IMR-90 (cell line): Measurements from ENCODE around the gene FNBP1L. TPM values are rescaled to one million over a fixed set of nuclear protein-coding genes. Genes with fewer than 3 reads are reported as not detected.

Source experiments
- ATAC-seq: fragments of 200-7000 bp; cut with Tn5 transposase; 2 replicates; pipeline ENCODE4 v1.9.1; 2020; ENCODE audit warnings: low read depth, mild to moderate bottlenecking, moderate library complexity
- BruUV-seq: library from RNA; stranded (reverse); fragments of 400-500 nt; replicated peaks from 2 replicates; lab custom pipeline; 2021; lab: Mats Ljungman, UMichigan
- CTCF ChIA-PET: fragments of 300-600 bp; formaldehyde crosslinking; extraction: SDS; loops from one replicate; lab custom pipeline; 2021; ENCODE audit warnings: antibody characterized with exemption; lab: Yijun Ruan, JAX
- POLR2A ChIA-PET: fragments of 300-600 bp; sonication (Branson Sonifier 250); formaldehyde crosslinking; loops from one replicate; lab custom pipeline; 2022; ENCODE audit warnings: antibody characterized with exemption; ENCODE audit not compliant: unreplicated experiment; lab: Charles Lee
- DNase-seq: peaks from one replicate; pipeline ENCODE4 v3.0.0; 2013
- H2AFZ ChIP-seq: replicated peaks from 2 replicates; pipeline ENCODE3; 2013; ENCODE audit warnings: low read length, mild to moderate bottlenecking; ENCODE audit not compliant: poor library complexity
- H2AK5ac ChIP-seq: 2 replicates; pipeline ENCODE4 v1.6.1; 2013; ENCODE audit warnings: low read depth, low read length, inconsistent platforms
- H2AK9ac ChIP-seq: replicated peaks from 2 replicates; pipeline ENCODE3; 2013; ENCODE audit warnings: mild to moderate bottlenecking, low read depth, low read length, moderate library complexity; ENCODE audit not compliant: poor library complexity
- H2BK120ac ChIP-seq: 2 replicates; pipeline ENCODE4 v1.6.1; 2013; ENCODE audit warnings: low read depth, low read length, inconsistent platforms
- H2BK15ac ChIP-seq: 3 replicates; pipeline ENCODE4 v1.6.1; 2013; ENCODE audit warnings: low read depth, low read length, inconsistent platforms
- H2BK20ac ChIP-seq: 2 replicates; pipeline ENCODE4 v1.6.1; 2013; ENCODE audit warnings: low read depth, mild to moderate bottlenecking, inconsistent platforms, low read length, moderate library complexity
- H2BK5ac ChIP-seq: 2 replicates; pipeline ENCODE4 v1.6.1; 2013; ENCODE audit warnings: mild to moderate bottlenecking, low read depth, low read length, inconsistent platforms; ENCODE audit not compliant: poor library complexity, severe bottlenecking
- H3K14ac ChIP-seq: replicated peaks from 2 replicates; pipeline ENCODE4 v1.6.1; 2013; ENCODE audit warnings: low read depth, low read length, inconsistent platforms
- H3K18ac ChIP-seq: 2 replicates; pipeline ENCODE4 v1.6.1; 2013; ENCODE audit warnings: low read depth, low read length, control low read depth
- H3K23ac ChIP-seq: 2 replicates; pipeline ENCODE4 v1.6.1; 2013; ENCODE audit warnings: low read depth, low read length, inconsistent platforms
- H3K27ac ChIP-seq: 2 replicates; pipeline ENCODE4 v1.5.1; 2013; ENCODE audit warnings: mild to moderate bottlenecking, control low read depth, low read length; ENCODE audit not compliant: insufficient read depth
- H3K27me3 ChIP-seq: 2 replicates; pipeline ENCODE4 v1.6.1; 2013; ENCODE audit warnings: low read length; ENCODE audit not compliant: control insufficient read depth, insufficient read depth
- H3K36me3 ChIP-seq: 2 replicates; pipeline ENCODE4 v1.6.1; 2013; ENCODE audit warnings: low read length, mixed read lengths; ENCODE audit not compliant: control insufficient read depth, insufficient read depth
- H3K4ac ChIP-seq: 2 replicates; pipeline ENCODE4 v1.6.1; 2013; ENCODE audit warnings: low read depth, low read length, inconsistent platforms
- H3K4me1 ChIP-seq: 2 replicates; pipeline ENCODE4 v1.6.1; 2013; ENCODE audit warnings: low read length, mixed read lengths; ENCODE audit not compliant: control insufficient read depth, insufficient read depth
- H3K4me2 ChIP-seq: 2 replicates; pipeline ENCODE4 v1.6.1; 2013; ENCODE audit warnings: low read depth, mild to moderate bottlenecking, control low read depth, low read length, moderate library complexity
- H3K4me3 ChIP-seq: 2 replicates; pipeline ENCODE4 v1.5.1; 2013; ENCODE audit warnings: low read depth, mild to moderate bottlenecking, control low read depth, low read length, moderate library complexity; ENCODE audit not compliant: insufficient read depth
- H3K56ac ChIP-seq: 2 replicates; pipeline ENCODE4 v1.6.1; 2013; ENCODE audit warnings: low read length, inconsistent platforms; ENCODE audit not compliant: insufficient read depth; ENCODE audit errors: extremely low read depth
- H3K79me1 ChIP-seq, 2 experiments: 2 replicates each; pipeline ENCODE4 v1.6.1; 2013; ENCODE audit warnings: low read length in 2 of 2, inconsistent platforms in 1 of 2, low read depth in 1 of 2
- H3K9ac ChIP-seq: 2 replicates; pipeline ENCODE4 v1.6.1; 2013; ENCODE audit warnings: low read depth, low read length, control low read depth
- H3K9me1 ChIP-seq: 2 replicates; pipeline ENCODE4 v1.6.1; 2013; ENCODE audit warnings: low read length, inconsistent platforms; ENCODE audit not compliant: insufficient read depth
- H3K9me3 ChIP-seq: 2 replicates; pipeline ENCODE4 v1.6.1; 2013; ENCODE audit warnings: low read length; ENCODE audit not compliant: control insufficient read depth, insufficient read depth
- H4K20me1 ChIP-seq: 2 replicates; pipeline ENCODE4 v1.6.1; 2013; ENCODE audit warnings: low read length, inconsistent platforms; ENCODE audit not compliant: insufficient read depth
- H4K5ac ChIP-seq: 2 replicates; pipeline ENCODE4 v1.6.1; 2013; ENCODE audit warnings: mild to moderate bottlenecking, low read depth, low read length, control low read depth
- H4K8ac ChIP-seq, 2 experiments: 2 replicates each; pipeline ENCODE4 v1.6.1; 2013; ENCODE audit warnings: low read depth in 2 of 2, low read length in 2 of 2, control low read depth in 1 of 2, inconsistent platforms in 1 of 2
- H4K91ac ChIP-seq: 2 replicates; pipeline ENCODE4 v1.6.1; 2013; ENCODE audit warnings: low read depth, low read length, inconsistent platforms; ENCODE audit not compliant: insufficient read depth
- BHLHE40 ChIP-seq: fragments of 150-350 bp; IDR thresholded peaks from 2 replicates; pipeline ENCODE4 v1.6.1; 2016; ENCODE audit warnings: mild to moderate bottlenecking, low read depth, low read length
- USF2 ChIP-seq: fragments of 150-350 bp; IDR thresholded peaks from 2 replicates; pipeline ENCODE4 v1.6.1; 2017; ENCODE audit warnings: mild to moderate bottlenecking, antibody characterized with exemption, low read length, low read depth
- WGBS, 2 experiments: methylation state at CpG; one replicate each; pipeline versions ENCODE4 v1.1.5 to v1.1.7; 2013; ENCODE audit warnings: missing lambda C conversion rate in 2 of 2; ENCODE audit not compliant: insufficient read length in 1 of 2; ENCODE audit errors: extremely low coverage in 2 of 2; 5-methylcytosine and 5-hydroxymethylcytosine counted together
- dilution Hi-C: fragments of 300-500 bp; cut with HindIII; formaldehyde crosslinking; loops from one replicate; pipeline ENCODE4 v1.14.3; 2018; ENCODE audit warnings: low sequenced_read_pairs; ENCODE audit not compliant: unreplicated experiment
- in situ Hi-C: fragments of 300-500 bp; cut with MboI; formaldehyde crosslinking; loops from 3 replicates; pipeline ENCODE4 v1.14.3; 2019; ENCODE audit warnings: low sequenced_read_pairs, inconsistent platforms, mixed read lengths
- intact Hi-C: fragments of 100-400 bp; cut with micrococcal nuclease; formaldehyde crosslinking; loops from 2 replicates; pipeline ENCODE4 v1.10.0; 2022
- polyA plus RNA-seq, 3 experiments: library from polyadenylated mRNA; depleted of rRNA; stranded (reverse); fragments of >200 nt; gene quantifications; 2 replicates each; pipeline ENCODE4 v1.2.3, GENCODE V29; 2012; ENCODE audit warnings: low replicate concordance in 1 of 3
- total RNA-seq: library from RNA; depleted of rRNA; stranded (reverse); fragments of >200 nt; gene quantifications from 2 replicates; pipeline ENCODE4 v1.2.3, GENCODE V29; 2012

FNBP1L gene
- total and polyA plus RNA-seq, 2 of the 4 experiments (the other 2 are of a cell fraction) = 9.3 to 15.2 TPM

DNA sequence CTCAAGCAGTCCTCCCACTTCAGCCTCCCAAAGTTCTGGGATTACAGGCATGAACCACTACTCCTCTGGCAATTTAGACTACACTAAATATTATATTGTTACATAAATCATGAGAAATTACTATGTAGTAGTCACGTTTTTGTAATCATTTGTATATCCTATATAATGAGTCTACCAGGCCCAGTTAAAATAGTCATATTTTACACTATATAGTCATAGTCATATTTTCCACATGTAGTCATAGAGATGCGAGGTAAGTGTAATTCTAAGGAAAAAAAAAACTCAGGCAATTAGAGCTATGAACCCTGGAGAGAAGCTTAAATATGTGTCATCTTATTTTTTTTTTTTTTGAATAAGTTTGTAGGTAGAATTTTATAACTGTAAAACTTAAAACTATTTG lies 90.0 kb downstream of the FNBP1L start:
- intact Hi-C loops = no loop called here
- no peak overlapping the region for H2BK15ac ChIP-seq

More for the DNA sequence above, 90.0 kb downstream of the FNBP1L start:
- no peak overlapping the region for H3K27ac ChIP-seq
- H3K27me3 ChIP-seq = no peaks in the 10 kb centered on the region
- no peak overlapping the region for H3K4ac ChIP-seq
- H2BK120ac ChIP-seq = no peak overlapping the region
- dilution Hi-C loops = no loop called here
- H3K9ac ChIP-seq = no peak overlapping the region
- ATAC-seq (peak; percentile 42), DNase-seq (peak; percentile 55)
- no peak overlapping the region for H4K91ac ChIP-seq
- no peak overlapping the region for H2BK5ac ChIP-seq
- H3K4me1 ChIP-seq = no peaks in the 10 kb centered on the region
- TF ChIP-seq USF2 (no peak), BHLHE40 (peak; percentile 74)
- no peaks in the 10 kb centered on the region for H3K9me1 ChIP-seq
- H3K23ac ChIP-seq = no peak overlapping the region
- no TSS peak for BruUV-seq
- no peaks in the 10 kb centered on the region for H4K20me1 ChIP-seq
- H3K56ac ChIP-seq = no peak overlapping the region
- H4K5ac ChIP-seq = no peak overlapping the region
- in situ Hi-C loops = no loop called here
- H2BK20ac ChIP-seq = no peak overlapping the region
- no peak overlapping the region for H3K4me3 ChIP-seq
- H2AK5ac ChIP-seq = no peak overlapping the region
- H4K8ac ChIP-seq = no peak overlapping the region
- POLR2A ChIA-PET = no interaction called here
- CTCF ChIA-PET = interaction anchor here (0.7 kb wide), 1 partner anchor 15 kb away, joined by 4 read pairs; no protein-coding TSS in a partner anchor
- H2AK9ac ChIP-seq = no peak overlapping the region
- no peak overlapping the region for H3K4me2 ChIP-seq
- H3K79me1 ChIP-seq = no peaks in the 10 kb centered on the region
- WGBS, 2 experiments = no CpG with 5 or more reads among the region's 2 CpGs
- no peak overlapping the region for H3K18ac ChIP-seq
- H3K9me3 ChIP-seq = no peaks in the 10 kb centered on the region
- no peak overlapping the region for H2AFZ ChIP-seq
- H3K14ac ChIP-seq = no peak overlapping the region
- no peaks in the 10 kb centered on the region for H3K36me3 ChIP-seq
